Mucosa of descending colon (tissue), 3 donors: ENCODE results near the gene DENND6B. TPM values are rescaled to one million over a fixed set of nuclear protein-coding genes. Genes with fewer than 3 reads are reported as not detected.
A peak's percentile ranks its signal among the peaks of the same experiment; 100 is the strongest.

Experiments used
- ATAC-seq: fragments of 200-7000 bp; cut with Tn5 transposase; one replicate; pipeline ENCODE4 v1.9.1; 2020; ENCODE audit warnings: mild to moderate bottlenecking, moderate library complexity
- DNase-seq, 3 donors: peaks; one replicate each; pipeline ENCODE4 v3.0.0-alpha.2; 2020
- H3K36me3 ChIP-seq: fragments of 200-600 bp; one replicate; pipeline ENCODE4 v1.8.0; 2021; ENCODE audit warnings: low read depth, mild to moderate bottlenecking
- H3K4me1 ChIP-seq: fragments of 200-600 bp; one replicate; pipeline ENCODE4 v1.8.0; 2021; ENCODE audit warnings: low read depth, mild to moderate bottlenecking
- H3K4me3 ChIP-seq: fragments of 200-600 bp; one replicate; pipeline ENCODE4 v1.8.0; 2021; ENCODE audit warnings: mild to moderate bottlenecking
- H3K9me3 ChIP-seq: fragments of 200-600 bp; one replicate; pipeline ENCODE4 v1.8.0; 2021; ENCODE audit warnings: mild to moderate bottlenecking
- CTCF ChIP-seq: fragments of 200-600 bp; IDR thresholded peaks from one replicate; pipeline ENCODE4 v1.8.0; 2022; ENCODE audit warnings: antibody characterized with exemption, mild to moderate bottlenecking
- intact Hi-C, 2 donors: fragments of 100-400 bp; cut with DNase I in 1 of 2; cut with micrococcal nuclease in 1 of 2; formaldehyde crosslinking; loops; one replicate each; pipeline versions ENCODE4 v1.11.0 to v1.11.1; 2022; cut with DNase I, micrococcal nuclease
- total RNA-seq, 3 donors: library from RNA; stranded (reverse); fragmentation: NEBNext Ultra II Directional in 2 of 3; extraction: Animal tissue kit (Norgen Biotek cat#: 25700) in 2 of 3; gene quantifications; one replicate each; pipeline versions ENCODE4 v1.2.1 to v1.2.4, GENCODE V29; 2021 to 2023
- donor health status: DM: no; HTN: no; CAD: no; lungs with moderate emphysema.
- donor health status: DM: no; HTN: no; CAD: no.
- donor health status: DM: no; HTN: yes; CAD: no.

Gene DENND6B
- total RNA-seq, 3 donors from 2014 or later = 2.8 to 6.3 (median 5.2) TPM

GRCh38 chr22:50357222-50357621 lies 30.4 kb upstream of the DENND6B start:
- ATAC-seq (no peak), DNase-seq (no peak)
- Histone ChIP-seq H3K4me3 (no peak overlapping the region), H3K9me3 (no peaks in the 10 kb centered on the region), H3K4me1 (no peaks in the 10 kb centered on the region), H3K36me3 (no peaks in the 10 kb centered on the region)
- no peak for TF ChIP-seq CTCF
- intact Hi-C loops = no loop called here

GRCh38 chr22:50356186-50356585 lies 29.4 kb upstream of the DENND6B start:
- ATAC-seq (no peak), DNase-seq (no peak)
- intact Hi-C loops = no loop called here
- no peak overlapping the region for H3K4me3 ChIP-seq
- H3K4me1 ChIP-seq = no peaks in the 10 kb centered on the region
- no peaks in the 10 kb centered on the region for H3K9me3 ChIP-seq
- no peaks in the 10 kb centered on the region for H3K36me3 ChIP-seq
- TF ChIP-seq CTCF = no peak

DNA sequence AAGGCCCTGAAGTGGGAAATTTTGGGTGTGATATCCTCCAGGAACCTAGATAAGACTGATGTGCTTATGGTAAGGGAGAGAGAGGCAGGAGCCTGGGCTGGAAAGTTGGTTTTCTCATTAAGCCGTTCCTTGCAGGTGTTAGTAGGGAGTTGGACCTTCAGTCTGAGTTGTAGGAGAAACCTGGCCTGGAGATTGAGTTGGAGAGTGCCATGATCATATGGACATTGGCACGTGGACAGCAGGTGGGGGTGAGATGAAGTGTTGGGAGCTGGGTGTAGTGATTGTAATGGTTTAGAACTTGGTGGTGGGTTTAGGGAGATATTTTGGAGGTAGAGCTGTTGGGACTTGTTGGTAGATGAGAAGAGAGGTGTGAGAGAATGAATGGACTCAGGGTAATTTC lies 21.2 kb upstream of the DENND6B start:
- H3K4me3 ChIP-seq = no peak overlapping the region
- DNase-seq = no peak
- H3K9me3 ChIP-seq = no peaks in the 10 kb centered on the region
- H3K36me3 ChIP-seq = no peaks in the 10 kb centered on the region
- no peak for ATAC-seq
- TF ChIP-seq CTCF = no peak
- intact Hi-C loops = no loop called here
- H3K4me1 ChIP-seq = no peaks in the 10 kb centered on the region

DNA sequence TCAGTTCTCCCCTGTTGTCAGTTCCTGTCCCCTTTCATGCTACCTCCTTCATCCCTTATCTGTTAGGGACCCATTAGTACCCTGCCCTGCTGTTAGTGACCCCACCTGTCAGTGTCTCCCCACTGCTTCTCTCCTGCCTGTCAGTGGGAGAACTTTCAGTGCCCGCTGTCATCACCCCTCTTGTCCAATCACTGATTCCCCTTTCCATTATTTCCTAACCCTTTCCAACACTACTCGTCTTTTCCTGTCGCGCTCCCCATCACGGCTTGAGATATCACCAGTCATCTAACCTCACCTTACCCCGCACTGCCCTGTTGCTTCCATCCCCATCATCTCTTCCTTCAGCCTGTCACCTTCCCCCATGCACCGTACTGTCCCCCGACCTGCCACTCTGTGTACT lies 20.3 kb upstream of the DENND6B start:
- intact Hi-C loops = no loop called here
- ATAC-seq = no peak
- Histone ChIP-seq H3K36me3 (no peaks in the 10 kb centered on the region), H3K4me3 (no peak overlapping the region), H3K9me3 (no peaks in the 10 kb centered on the region), H3K4me1 (peaks cover 6% of the 10 kb centered on the region)
- no peak for TF ChIP-seq CTCF
- no peak for DNase-seq

DNA sequence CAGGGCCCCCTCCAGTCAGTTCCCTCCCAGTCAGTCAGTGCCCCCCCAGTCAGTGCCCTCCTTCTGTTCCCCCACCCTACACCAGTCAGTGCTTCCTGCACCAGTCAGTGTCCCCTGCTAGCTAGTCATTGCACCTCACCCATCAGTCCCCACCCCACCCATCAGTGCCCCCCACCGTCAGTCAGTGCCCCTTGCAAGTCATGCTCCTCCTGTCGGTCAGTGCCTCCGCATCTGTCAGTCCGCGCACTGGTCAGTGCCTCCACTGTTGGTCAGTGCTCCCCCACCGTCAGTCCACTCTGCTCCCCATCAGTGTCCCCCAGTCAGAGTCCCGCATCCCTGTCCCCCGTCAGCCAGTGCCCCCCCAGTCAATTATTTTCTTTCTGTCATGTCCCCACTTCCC lies 19.7 kb upstream of the DENND6B start:
- no peak for ATAC-seq
- TF ChIP-seq CTCF = no peak
- Histone ChIP-seq H3K9me3 (no peaks in the 10 kb centered on the region), H3K36me3 (no peaks in the 10 kb centered on the region), H3K4me1 (peaks cover 9% of the 10 kb centered on the region), H3K4me3 (no peak overlapping the region)
- no peak for DNase-seq
- intact Hi-C loops = no loop called here

- ATAC-seq = no peak
- Histone ChIP-seq H3K4me3 (peak overlapping the region; percentile 77), H3K9me3 (no peaks in the 10 kb centered on the region), H3K4me1 (peaks cover 9% of the 10 kb centered on the region), H3K36me3 (no peaks in the 10 kb centered on the region)
- no peak for DNase-seq
- intact Hi-C loops = loop anchor here in 1 of 2 donors (5.0 kb wide), 1 partner anchor 91 kb away; the partner anchor contains the start of gene HDAC10
- TF ChIP-seq CTCF = no peak
Measured at GRCh38 chr22:50343541-50343935, 16.7 kb upstream of the DENND6B start.
